Liver (tissue), 3 donors: ENCODE results near the gene TMED6.

Experiments
- RAD21 ChIP-seq, 2 donors: IDR thresholded peaks; 2 replicates each; pipeline ENCODE4 v1.6.1; 2016; ENCODE audit warnings: antibody characterized with exemption in 2 of 2, mild to moderate bottlenecking in 2 of 2
- TF ChIP-seq, protein P1 (sequence below): fragments of 150-350 bp; IDR thresholded peaks from 2 replicates; pipeline ENCODE4 v1.5.1; 2017; ENCODE audit warnings: improper control_type of control experiment, low read depth, low read length; ENCODE audit not compliant: missing input control
- donor health status: healthy.
- donor health status: healthy.

DNA sequence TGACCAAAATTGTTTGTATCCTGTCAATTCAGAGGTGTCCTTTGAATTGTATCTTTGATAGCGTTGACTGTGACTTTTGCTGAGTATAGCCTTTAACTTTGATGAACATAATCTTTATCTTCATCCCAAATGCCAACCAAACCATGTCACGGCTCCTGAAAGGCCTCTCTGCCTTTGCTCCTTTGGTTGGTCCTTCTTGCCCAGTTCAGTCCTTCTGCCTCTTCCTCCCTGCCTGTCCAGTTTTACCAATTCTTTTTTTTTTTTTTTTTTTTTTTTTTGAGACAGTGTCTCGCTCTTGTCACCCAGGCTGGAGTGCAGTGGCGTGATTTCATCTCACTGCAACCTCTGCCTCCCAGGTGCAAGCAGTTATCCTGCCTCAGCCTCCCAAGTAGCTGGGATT lies 53.3 kb downstream of the TMED6 start:
- TF ChIP-seq, protein P1, sequence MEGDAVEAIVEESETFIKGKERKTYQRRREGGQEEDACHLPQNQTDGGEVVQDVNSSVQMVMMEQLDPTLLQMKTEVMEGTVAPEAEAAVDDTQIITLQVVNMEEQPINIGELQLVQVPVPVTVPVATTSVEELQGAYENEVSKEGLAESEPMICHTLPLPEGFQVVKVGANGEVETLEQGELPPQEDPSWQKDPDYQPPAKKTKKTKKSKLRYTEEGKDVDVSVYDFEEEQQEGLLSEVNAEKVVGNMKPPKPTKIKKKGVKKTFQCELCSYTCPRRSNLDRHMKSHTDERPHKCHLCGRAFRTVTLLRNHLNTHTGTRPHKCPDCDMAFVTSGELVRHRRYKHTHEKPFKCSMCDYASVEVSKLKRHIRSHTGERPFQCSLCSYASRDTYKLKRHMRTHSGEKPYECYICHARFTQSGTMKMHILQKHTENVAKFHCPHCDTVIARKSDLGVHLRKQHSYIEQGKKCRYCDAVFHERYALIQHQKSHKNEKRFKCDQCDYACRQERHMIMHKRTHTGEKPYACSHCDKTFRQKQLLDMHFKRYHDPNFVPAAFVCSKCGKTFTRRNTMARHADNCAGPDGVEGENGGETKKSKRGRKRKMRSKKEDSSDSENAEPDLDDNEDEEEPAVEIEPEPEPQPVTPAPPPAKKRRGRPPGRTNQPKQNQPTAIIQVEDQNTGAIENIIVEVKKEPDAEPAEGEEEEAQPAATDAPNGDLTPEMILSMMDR: no peak
- TF ChIP-seq RAD21 (IDR thresholded peaks at IDR 0.05): no peak
